ENCODE measurements around the gene NKD1. TPM values are rescaled to one million over a fixed set of nuclear protein-coding genes. Genes with fewer than 3 reads are reported as not detected.
A peak's percentile ranks its signal among the peaks of the same experiment; 100 is the strongest.

The NKD1 gene
- total RNA-seq, 1 donor from 2014 or later, result 27.8 TPM

DNA sequence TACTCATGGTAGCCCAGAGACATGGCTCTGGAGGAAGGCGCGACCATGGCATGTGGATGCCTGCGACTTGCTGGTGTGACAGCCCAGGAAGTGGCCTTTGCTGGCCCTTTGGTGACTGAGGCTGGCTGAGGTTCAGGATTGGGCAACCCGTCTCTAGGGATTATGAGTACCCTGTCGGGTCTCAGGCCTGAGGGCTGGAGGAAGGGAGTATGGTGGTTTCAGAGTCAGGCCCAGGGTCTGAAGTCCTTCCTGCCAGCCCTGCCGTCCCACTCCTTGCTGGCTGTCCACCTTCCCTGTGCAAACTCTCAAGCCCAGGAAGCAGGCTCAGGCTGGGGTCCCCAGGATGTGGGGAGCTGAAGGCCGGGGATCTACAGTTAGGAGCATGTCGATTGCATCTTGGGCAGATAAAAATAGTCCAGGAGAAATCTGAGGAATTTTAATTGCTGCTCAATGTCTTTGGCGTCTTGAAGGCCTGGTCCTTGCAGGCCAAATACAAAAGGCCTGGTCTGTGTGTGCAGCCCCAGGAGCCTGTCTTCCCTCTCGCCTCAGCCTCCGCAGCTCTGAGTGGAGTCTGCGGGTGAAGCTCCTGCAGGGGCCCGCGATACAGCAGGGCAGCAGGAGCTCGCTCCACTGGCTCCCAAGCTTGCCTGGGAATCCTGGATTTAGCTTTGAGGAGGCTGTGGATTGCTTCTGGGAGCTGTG is 52.5 kb downstream of the NKD1 start:
- DNase-seq (ENCODE audit: low spot score), result no peak

DNA sequence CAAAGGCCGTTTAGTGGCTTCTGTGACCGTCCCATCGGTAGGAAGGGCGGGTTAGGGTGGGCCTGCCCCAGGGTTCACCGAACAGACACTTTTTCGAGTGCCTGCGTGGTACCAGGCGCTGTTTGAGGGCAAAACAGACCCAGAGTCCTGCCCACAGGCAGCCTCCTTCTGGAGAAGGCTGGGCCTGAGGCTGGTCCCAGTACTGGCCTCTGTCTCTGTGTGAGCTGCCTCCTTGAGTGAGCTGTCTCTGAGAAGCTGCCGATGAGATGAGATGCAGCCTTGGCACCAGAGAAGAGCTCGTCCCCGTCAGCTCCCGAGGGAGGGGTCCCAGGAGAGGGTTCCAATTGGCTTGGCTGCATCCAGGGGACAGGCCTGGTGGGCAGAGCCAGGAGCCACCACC is 53.1 kb downstream of the NKD1 start:
- no peak for DNase-seq (ENCODE audit: low spot score)

DNA sequence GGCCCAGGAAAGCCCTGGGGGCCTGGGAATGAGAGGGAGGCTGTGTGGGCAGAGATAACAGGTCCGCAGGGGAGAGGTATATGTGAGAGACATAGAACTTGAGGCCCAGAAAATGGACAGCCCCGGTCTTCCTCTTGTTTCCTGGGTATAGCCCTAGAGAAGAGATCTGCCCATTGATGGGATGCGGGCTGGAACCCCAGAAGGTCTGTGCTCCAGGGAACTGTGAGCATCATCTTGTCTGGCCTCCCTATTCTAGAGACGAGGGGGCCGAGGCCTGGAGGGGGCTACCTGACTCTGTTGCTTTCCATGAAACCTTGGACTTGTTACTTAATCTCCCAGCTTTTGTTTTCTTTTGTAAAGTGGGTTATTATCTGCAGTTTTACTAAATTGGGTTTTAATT is 53.9 kb downstream of the NKD1 start:
- DNase-seq (ENCODE audit: low spot score), result no peak

DNA sequence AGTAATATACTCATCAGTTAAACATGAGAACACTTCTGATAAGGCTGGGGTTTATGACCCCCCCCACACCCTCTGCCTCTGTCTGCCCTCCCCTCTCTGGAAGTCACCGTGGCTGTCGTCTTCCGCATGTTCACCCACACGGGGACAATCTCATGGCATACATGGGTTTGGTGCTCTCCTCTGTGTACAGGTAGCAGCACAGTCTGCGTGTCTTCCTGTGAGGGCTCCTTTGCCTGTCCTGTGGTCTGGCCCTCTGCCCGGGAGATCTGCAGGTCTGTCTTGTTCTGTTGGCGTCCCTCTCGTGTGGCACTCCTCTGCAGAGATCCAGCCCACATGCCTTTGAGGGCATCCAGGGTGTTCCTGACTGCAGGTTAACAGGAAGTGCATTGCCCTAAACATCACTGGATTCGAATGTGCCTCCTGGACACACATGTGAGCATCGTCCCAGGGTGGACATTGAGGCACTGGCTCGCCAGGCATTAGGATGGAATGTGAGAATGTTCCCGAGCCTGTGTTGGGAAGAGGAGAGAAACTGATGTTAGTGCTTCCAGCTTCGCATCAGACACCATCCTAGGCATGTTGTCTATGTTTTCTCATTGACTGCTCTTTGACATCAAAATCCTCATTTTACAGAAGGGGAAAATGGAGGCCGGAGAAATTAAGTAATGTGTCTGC is 54.5 kb downstream of the NKD1 start:
- peak; percentile 65 for DNase-seq (ENCODE audit: low spot score)

DNA sequence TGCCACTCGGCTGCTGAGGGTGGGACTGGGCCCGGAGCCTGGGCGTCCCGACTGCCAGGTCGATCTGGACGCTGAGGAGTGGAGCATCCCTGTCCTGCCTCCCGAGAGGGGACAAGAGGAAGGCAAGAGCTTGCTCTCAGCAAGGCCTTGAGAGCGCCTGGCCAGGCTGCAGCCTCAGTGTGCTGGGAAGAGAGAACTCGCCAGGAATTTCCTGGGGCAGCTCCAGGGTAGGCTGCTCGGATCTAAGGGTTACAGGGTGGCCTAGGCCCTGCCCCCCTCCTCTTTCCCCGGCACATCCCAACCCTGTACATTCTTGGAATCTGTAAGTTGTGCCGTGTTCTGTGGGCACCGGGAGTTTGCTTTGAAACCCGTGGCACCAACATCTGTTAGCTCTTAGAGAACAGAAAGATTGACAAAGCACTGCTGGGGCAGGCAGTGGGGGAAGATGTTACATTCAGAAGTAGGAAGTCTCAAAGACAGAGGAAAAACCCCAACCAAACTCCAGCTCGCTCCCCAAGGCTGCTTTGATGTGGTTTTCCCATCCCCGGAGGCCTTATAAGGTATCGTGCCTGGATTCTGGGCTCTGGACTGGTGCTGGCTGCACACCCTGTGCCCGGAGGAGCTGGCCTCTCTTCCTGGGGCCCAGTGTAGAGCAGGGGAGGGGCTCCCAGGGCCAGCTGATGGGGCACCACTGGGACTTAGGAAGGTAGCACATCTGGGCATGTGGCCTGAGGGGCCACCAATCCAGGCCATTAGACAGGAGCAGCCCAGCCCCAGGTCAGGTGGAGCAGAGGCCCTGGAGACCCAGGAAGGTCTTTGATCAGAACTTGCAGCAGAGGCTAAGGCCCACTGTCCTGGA is 55.2 kb downstream of the NKD1 start:
- peak; percentile 79 for DNase-seq (ENCODE audit: low spot score)

DNA sequence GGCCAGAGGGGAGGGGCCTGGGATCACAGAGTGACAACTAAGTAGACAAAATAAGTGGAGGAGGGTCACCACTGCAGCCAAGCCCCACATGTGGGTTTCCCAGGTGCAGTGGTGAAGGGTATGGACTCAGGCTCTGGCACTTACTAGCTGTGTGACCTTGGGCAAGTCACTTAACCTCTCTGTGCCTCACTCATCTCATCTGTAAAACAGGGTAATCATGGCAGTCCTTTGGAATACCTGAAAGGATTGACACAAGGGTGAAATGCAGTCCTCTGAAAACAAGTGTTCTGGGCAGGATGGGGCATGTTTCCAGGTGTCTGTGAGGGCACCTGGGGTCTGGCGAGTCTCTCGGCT is 55.8 kb downstream of the NKD1 start:
- DNase-seq (ENCODE audit: low spot score), result no peak

DNA sequence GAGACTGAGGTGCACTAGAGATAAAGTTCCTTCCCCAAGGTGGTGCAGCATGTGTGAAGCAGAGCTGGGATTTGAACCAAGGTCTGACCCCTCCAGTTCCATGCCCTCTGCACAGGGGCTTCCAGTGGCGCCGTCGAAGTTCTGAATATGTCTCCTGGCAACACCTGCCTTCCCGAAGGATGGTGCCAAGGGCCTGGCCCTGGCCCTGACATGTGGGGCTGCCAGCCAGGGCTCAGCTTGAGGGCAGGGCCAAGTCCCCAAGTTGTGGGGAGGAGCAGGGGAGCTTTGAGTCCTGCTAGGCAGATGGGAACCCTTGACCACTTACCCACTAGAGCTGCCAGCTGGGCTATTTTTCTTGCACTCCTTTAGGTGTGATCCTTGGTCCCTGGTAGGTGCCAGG is 56.4 kb downstream of the NKD1 start:
- DNase-seq (ENCODE audit: low spot score), result no peak

DNA sequence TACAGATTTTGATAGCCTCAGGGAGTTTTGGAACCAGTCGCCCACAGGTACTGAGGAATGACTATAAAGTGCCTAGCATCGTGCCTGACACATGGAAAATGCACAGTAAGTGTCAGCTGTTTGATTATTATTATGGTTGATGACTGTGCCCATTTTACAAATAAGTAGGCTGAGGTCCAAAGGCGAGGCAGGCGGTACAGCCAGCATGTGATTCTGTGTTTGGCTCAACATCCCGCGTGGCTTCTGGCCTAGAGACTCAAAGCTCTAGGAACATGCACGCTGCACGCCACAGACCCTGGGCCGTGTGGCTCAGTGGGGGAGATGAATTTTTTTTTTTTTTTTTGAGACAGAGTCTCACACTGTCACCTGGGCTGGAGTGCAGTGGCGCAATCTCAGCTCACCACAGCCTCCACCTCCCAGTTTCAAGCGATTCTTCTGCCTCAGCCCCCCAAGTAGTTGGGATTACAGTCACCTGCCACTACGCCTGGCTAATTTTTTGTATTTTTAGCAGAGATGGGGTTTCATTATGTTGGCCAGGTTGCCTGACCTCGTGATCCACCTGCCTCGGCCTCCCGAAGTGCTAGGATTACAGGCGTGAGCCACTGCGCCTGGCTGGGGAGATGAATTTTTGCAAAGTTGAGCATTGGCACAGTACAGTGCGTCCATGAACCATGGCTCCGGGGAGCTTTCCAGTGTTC is 57.7 kb downstream of the NKD1 start:
- no peak for DNase-seq (ENCODE audit: low spot score)

DNA sequence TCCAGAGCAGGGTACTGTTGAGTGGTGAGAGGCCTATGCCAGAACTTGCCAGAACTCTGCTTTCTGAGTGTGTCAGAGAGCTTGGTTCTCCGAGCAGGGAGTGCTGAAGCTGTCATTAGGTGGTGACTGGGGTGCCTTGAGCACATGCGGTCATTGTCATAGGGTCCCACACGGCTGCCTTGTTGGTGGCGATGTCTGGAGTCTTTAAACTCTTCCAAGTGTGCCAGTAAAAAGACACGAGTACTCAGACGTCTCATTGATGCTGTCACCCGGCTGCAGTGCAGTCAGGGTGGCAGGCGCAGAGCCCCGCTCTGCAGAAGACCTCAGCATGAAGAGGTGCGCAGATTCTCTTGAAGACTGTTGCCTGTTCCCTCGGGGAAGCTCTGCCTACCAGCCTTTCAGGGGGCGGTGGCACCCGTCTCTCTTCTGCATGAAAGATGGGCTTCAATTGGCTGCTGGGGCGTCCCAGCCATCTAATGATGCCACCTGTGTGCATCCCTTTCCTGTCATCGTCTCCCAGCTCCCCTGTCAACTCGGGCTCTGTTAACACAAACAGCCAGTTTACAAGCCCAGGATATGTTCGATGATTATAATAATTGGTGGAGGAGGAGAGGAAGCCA is 58.3 kb downstream of the NKD1 start:
- no peak for DNase-seq (ENCODE audit: low spot score)

DNA sequence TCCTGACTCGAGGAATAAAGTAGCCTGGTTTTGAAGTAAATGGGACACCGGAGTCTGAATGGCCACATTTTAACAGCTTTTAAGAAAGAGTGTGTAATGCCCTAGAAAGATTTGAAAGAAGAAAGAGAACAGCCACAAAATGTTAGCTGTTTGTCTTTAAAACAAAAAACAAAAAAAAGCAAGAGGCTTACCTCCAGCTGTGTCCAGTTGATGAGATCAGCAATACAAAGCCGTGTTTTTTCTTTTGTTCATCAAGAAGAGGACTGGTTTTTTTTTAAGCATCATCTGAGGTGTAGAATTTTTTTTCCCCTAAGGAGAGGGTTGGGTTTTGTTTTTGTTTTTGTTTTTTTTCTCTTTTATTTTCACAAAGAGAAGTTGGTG is 58.8 kb downstream of the NKD1 start:
- DNase-seq (ENCODE audit: low spot score), result no peak

DNA sequence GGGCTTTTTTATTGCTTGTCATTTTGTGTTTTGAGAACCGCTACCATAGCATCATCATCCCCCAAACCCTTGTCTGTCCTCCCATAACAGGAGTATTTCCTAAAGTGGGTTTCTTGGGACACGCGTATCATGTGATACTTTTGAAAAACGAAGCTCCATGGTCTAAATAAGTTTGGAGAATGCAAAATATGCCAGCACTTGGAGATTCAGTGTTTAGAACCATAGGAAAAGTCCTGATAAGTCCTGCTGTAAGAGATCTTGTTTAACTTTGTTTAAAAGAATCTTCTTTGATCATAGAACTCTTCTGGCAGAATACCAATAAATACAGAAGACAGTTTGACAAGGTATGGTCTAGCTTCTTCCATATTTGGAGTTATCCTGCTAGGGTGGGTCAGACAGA is 59.3 kb downstream of the NKD1 start:
- DNase-seq (ENCODE audit: low spot score), result no peak

DNA sequence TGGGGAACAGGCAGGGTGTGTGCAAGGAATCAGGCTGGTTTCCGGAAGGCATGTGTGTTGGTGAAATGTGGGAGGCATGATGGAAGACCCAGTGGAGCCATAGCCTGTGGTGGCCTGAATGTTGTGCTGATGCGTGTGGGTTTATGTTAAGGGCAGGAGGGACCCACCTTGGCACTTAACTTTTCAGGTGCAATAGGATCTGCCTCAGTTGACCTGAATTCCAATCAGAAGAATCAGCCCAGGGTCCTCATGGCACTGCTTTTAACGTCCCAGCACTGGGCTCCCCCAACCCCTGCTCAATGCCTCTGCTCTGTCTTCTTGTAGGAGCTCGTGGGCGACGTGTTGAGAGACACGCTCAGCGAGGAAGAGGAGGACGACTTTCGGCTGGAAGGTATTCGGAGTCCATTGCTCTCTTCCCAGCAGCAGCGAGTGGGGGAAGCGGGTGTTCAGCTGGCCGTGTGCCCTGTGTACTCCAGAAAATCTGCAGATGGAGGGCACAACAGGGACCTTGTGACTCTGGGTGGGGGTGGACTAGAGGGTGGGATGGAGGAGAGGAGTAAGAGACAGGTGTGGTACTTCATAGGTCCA is 59.9 kb downstream of the NKD1 start:
- no peak for DNase-seq (ENCODE audit: low spot score)

DNA sequence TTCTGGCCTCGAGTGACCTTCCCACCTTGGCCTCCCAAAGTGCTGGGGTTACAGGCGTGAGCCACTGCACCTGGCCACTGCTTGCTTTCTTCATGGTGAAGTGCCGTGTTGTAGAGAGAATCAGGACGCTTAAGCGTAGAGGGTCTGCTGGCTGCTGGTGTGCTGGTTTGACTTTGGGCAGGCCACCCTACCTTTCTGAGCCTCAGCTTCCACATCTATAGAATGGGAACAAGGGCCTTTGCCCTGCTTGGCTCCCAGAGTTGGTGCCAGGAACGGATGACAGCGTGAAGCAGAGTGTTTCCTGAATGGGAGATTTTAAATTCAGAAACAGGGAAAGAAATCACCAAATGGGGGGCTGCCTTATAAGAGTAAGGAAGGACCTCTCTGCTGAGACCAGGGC is 60.9 kb downstream of the NKD1 start:
- no peak for DNase-seq (ENCODE audit: low spot score)

DNA sequence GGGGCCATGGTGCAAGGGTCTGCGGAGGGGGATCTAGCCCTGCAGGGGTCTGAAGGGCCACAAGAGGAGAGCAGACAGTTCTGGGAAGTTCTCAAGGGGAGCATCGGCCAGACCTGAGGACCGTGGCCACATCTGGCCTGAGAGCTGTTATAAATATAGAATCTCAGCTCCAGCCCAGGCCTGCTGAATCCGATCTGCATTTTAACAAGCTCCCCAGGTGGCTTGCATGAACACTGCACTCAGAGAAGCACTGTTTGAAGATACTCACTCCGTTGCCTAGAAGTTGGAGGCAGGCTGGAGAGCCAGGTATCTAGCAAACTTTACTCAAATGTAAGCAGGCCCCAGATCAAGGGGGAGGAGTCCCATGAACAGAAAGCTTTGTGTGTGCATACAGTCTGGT is 61.3 kb downstream of the NKD1 start:
- DNase-seq (ENCODE audit: low spot score), result no peak

DNA sequence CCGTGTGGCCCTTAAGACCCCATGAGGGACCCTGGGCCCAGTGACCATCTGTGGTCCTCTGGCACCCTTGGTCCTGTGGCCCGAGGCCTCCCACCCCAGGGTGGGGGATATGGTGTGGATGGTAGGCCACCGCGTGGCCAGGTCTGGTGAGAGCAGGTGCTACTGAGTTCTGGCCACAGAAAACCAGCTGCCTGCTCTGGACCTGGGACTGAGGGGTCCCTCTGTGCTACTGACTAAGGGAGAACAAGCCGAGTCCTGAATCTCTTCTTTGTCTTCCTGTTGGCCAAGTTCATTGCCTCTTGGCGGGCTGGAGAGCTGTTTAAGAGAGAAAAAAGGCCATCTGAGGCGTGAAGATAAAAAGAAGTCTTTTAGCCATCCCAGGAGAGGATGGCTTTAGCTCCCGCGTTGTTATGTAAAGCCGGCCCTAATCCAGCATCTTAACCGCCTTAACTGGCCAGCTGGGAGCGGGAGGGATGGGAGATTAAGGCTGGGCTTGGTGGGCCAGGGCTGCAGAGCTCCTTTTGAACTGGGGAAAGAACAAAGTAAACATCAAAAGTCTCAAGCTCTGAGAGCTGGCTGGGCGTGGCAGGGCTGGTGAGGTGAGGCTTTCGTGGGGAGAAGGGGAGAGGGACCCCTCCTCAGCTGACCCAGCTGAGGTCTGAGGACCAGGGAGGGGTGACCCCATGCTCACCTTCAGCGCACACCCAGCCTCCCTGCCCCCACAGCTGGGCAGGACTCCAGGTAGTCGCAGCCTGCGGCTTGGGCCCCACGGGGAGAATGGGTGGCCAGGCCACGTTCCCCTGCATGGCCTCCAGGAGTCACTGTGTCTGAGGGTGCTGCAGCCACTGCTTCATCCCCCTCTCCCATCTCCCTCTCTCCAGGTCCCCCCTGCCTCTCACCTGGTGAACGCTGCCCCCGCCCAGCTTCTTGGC is 62.4 kb downstream of the NKD1 start:
- DNase-seq (ENCODE audit: low spot score), result no peak

DNA sequence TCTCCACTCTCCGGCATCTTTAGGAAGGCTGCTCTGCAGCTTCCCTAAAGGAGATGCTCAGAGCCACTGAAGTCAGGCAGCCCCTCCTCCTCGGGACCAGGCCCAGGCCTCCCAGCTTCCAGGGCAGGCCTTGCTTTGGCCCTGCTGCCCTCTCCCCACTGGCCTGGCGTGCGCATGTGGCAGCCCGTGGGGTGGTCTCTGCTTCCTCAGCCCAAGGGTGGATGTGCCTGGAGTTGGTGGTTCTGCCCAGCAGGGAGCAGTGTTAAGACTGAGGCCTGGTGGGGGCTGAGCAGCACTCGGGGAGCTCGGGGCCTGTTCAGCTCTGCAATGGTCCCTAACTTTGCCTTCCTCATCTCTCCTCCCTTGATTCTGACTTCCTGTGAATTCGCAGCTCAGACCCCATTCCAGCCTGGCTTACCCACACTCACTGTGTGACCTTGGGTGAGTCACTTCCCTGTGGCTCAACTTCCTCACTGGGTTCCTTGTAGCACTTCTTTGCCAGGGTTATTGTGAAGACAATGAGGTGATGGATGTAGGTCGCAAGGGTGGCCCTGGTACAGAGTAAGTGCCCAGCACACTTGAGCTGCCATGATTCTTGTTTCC is 63.2 kb downstream of the NKD1 start:
- DNase-seq (ENCODE audit: low spot score), result no peak

DNA sequence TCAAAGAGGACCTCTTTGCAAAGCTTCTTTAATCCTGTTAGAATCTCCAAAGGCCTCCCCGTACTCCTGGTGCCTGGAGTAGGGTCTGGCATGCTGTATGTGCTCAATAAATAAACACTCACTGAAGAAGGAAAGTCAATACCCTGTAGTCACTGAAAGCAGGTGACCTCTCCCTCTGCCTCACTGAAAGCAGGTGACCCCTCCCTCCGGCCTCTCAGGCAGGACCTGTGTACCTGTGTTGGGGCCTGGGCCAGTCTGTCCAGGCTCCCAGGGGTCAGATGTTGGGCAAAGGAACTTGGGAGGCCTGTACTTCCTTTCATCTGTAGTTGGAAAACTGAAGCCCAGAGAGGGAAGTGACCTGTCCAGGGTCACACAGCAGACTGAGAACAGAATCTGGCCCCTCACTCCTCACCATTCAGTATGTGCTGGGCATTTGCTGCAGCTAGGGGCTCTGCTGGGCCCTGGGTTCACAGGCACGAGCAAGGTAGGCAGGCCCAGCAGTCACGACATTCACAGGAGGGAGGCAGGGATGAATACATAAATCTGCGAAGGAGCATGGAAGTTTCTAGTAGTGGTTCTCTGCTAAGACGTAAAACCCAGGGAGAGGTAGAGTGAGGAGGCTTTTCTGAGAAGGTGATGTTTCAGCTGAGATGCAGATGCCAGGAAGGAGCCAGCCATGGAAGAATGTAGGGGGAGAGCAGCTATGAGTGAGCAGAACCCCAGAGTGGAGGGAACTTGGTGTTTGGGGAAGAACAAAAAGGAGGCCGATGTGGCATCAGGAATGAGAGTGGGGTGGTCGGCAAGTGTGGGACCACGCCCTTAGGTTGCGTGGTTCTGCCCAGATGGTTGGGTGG is 64.0 kb downstream of the NKD1 start:
- DNase-seq (ENCODE audit: low spot score), result no peak

DNA sequence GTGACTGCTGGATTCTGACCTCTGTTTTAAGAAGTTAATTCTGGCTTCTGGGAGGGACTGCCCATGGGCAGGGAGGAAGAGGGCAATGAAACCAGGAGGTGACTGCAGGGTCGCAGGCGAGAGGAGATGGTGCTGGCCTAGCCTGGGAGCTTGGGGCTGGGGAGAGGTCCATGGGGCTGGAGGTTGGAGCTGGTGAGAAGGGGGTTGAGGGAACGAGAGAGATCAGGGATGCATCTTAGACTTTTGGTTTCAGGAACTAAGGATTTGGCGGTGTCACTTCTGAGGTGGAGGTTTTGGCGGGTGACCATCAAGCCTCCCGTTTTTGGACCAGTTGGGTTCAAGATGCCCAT is 64.6 kb downstream of the NKD1 start:
- DNase-seq (ENCODE audit: low spot score), result no peak
